SK-N-SH (cell line): ENCODE data around the gene FRMPD4. TPM values are rescaled to one million over a fixed set of nuclear protein-coding genes. Genes with fewer than 3 reads are reported as not detected.

Experiments
- CTCF ChIA-PET: fragments of 300-600, 350-600 bp; formaldehyde crosslinking; extraction: SDS; loops from one replicate; lab custom pipeline; 2021; lab: Yijun Ruan, JAX
- POLR2A ChIA-PET: fragments of 350-600 bp; sonication (Branson Sonifier 250); formaldehyde crosslinking; extraction: SDS; loops from one replicate; lab custom pipeline; 2020; ENCODE audit warnings: antibody characterized with exemption, inconsistent platforms; lab: Yijun Ruan, JAX
- DNase-seq: peaks from one replicate; pipeline ENCODE4 v3.0.0; 2012
- H2AFZ ChIP-seq: fragments of 200-600 bp; sonication (generic); 2 replicates; pipeline ENCODE4 v1.8.1; 2016; ENCODE audit warnings: antibody characterized with exemption, mild to moderate bottlenecking, low read depth
- H3F3A ChIP-seq: fragments of 200-600 bp; sonication (generic); replicated peaks from 2 replicates; pipeline ENCODE3; 2016; ENCODE audit warnings: antibody characterized with exemption, mild to moderate bottlenecking; ENCODE audit not compliant: insufficient read depth
- H3K27ac ChIP-seq, 2 experiments: fragments of 200-500 bp in 1 of 2; fragments of 200-600 bp in 1 of 2; sonication (Bioruptor generic) in 1 of 2; sonication (generic), shearing (Covaris generic) in 1 of 2; 2 replicates each; pipeline versions ENCODE4 v1.5.1 to v1.6.1; 2014 to 2016; ENCODE audit warnings: low read depth in 2 of 2, inconsistent platforms in 1 of 2, low read length in 1 of 2, mild to moderate bottlenecking in 1 of 2, mixed read lengths in 1 of 2
- H3K27me3 ChIP-seq: fragments of 200-600 bp; sonication (generic), shearing (Covaris generic); 2 replicates; pipeline ENCODE4 v1.6.1; 2016; ENCODE audit warnings: mixed run types; ENCODE audit not compliant: insufficient read depth
- H3K36me3 ChIP-seq, 2 experiments: fragments of 200-500 bp in 1 of 2; fragments of 200-600 bp in 1 of 2; sonication (Bioruptor generic) in 1 of 2; sonication (generic) in 1 of 2; replicated peaks in 1 of 2; 2 replicates each; pipeline versions ENCODE3 to v1.5.1; 2014 to 2016; ENCODE audit warnings: low read length in 1 of 2, mild to moderate bottlenecking in 1 of 2; ENCODE audit not compliant: insufficient read depth in 2 of 2, control insufficient read depth in 1 of 2
- H3K4me1 ChIP-seq, 2 experiments: fragments of 200-500 bp in 1 of 2; fragments of 200-600 bp in 1 of 2; sonication (Bioruptor generic) in 1 of 2; sonication (generic), shearing (Covaris generic) in 1 of 2; 2 replicates each; pipeline versions ENCODE4 v1.5.1 to v1.6.1; 2014 to 2016; ENCODE audit warnings: low read depth in 1 of 2, low read length in 1 of 2, mixed run types in 1 of 2; ENCODE audit not compliant: insufficient read depth in 2 of 2, control insufficient read depth in 1 of 2
- H3K4me2 ChIP-seq: fragments of 200-600 bp; sonication (generic), shearing (Covaris generic); 2 replicates; pipeline ENCODE4 v1.6.1; 2017; ENCODE audit warnings: mixed run types
- H3K4me3 ChIP-seq, 2 experiments: fragments of 200-500 bp in 1 of 2; fragments of 200-600 bp in 1 of 2; sonication (Bioruptor generic) in 1 of 2; sonication (generic), shearing (Covaris generic) in 1 of 2; 2 replicates each; pipeline versions ENCODE4 v1.5.1 to v1.8.1; 2014 to 2016; ENCODE audit warnings: low read depth in 2 of 2, inconsistent platforms in 1 of 2, low read length in 1 of 2, mild to moderate bottlenecking in 1 of 2, mixed read lengths in 1 of 2, moderate library complexity in 1 of 2
- H3K79me2 ChIP-seq: fragments of 200-600 bp; sonication (generic); 2 replicates; pipeline ENCODE4 v1.8.1; 2017; ENCODE audit warnings: mild to moderate bottlenecking; ENCODE audit not compliant: insufficient read depth
- H3K9ac ChIP-seq: fragments of 200-600 bp; sonication (generic); 2 replicates; pipeline ENCODE4 v1.6.1; 2017; ENCODE audit warnings: mixed run types
- H3K9me2 ChIP-seq: fragments of 200-600 bp; sonication (generic); 2 replicates; pipeline ENCODE4 v1.6.1; 2017; ENCODE audit warnings: mixed run types
- H3K9me3 ChIP-seq: fragments of 200-600 bp; sonication (generic); 2 replicates; pipeline ENCODE4 v1.6.1; 2017; ENCODE audit warnings: mixed run types, mild to moderate bottlenecking, moderate library complexity
- H4K20me1 ChIP-seq: fragments of 200-600 bp; sonication (generic); 2 replicates; pipeline ENCODE4 v1.6.1; 2017; ENCODE audit warnings: mild to moderate bottlenecking, mixed run types; ENCODE audit not compliant: insufficient read depth
- FOSL2 ChIP-seq: IDR thresholded peaks from 2 replicates; pipeline ENCODE4 v1.4.0; 2012; ENCODE audit warnings: low read depth, mild to moderate bottlenecking, moderate library complexity, borderline replicate concordance
- GABPA ChIP-seq: IDR thresholded peaks from 2 replicates; pipeline ENCODE4 v1.4.0; 2012; ENCODE audit warnings: low read depth, mild to moderate bottlenecking
- GATA2 ChIP-seq: sonication (generic); formaldehyde crosslinking; IDR thresholded peaks from 2 replicates; pipeline ENCODE4 v1.5.0; 2020; ENCODE audit warnings: mild to moderate bottlenecking, missing genetic modification reagents
- JUND ChIP-seq: IDR thresholded peaks from 2 replicates; pipeline ENCODE4 v1.4.0; 2012
- NRF1 ChIP-seq: IDR thresholded peaks from 2 replicates; pipeline ENCODE4 v1.6.1; 2012; ENCODE audit warnings: low read depth, mild to moderate bottlenecking, low read length
- POLR2AphosphoS5 ChIP-seq: IDR thresholded peaks from 2 replicates; pipeline ENCODE4 v1.6.1; 2012; ENCODE audit warnings: low read depth, low read length
- RXRA ChIP-seq: IDR thresholded peaks from 2 replicates; pipeline ENCODE4 v1.4.0; 2012; ENCODE audit warnings: low read depth, mild to moderate bottlenecking, borderline replicate concordance
- SMC3 ChIP-seq: IDR thresholded peaks from 2 replicates; pipeline ENCODE4 v1.6.1; 2012; ENCODE audit warnings: low read depth, low read length, improper control_type of control experiment
- TEAD4 ChIP-seq: IDR thresholded peaks from 2 replicates; pipeline ENCODE4 v1.4.0; 2012; ENCODE audit warnings: mild to moderate bottlenecking, borderline replicate concordance; ENCODE audit not compliant: insufficient read depth
- WGBS: methylation state at CpG from one replicate; pipeline ENCODE4 v1.1.6; 2017; ENCODE audit warnings: low lambda C conversion rate; 5-methylcytosine and 5-hydroxymethylcytosine counted together
- polyA plus RNA-seq, 3 experiments: library from polyadenylated mRNA; depleted of rRNA; stranded (reverse); fragments of >200 nt; gene quantifications; 2 replicates each; pipeline ENCODE4 v1.2.3, GENCODE V29; 2012
- TF ChIP-seq, protein P1 (sequence below): fragments of 150-350 bp; IDR thresholded peaks from 2 replicates; pipeline ENCODE4 v1.6.1; 2017; ENCODE audit warnings: antibody characterized with exemption, low read length, low read depth, borderline replicate concordance
- TF ChIP-seq, protein P2 (sequence below): IDR thresholded peaks from 2 replicates; pipeline ENCODE4 v1.6.1; 2012; ENCODE audit warnings: mild to moderate bottlenecking, low read depth, low read length, moderate library complexity
- TF ChIP-seq, protein P3 (sequence below): IDR thresholded peaks from 2 replicates; pipeline ENCODE4 v1.4.0; 2012; ENCODE audit warnings: low read depth, borderline replicate concordance
- TF ChIP-seq, protein P4 (sequence below): fragments of 150-350 bp; IDR thresholded peaks from 2 replicates; pipeline ENCODE4 v1.6.1; 2016; ENCODE audit warnings: mild to moderate bottlenecking, low read depth, low read length

Gene FRMPD4
- polyA plus RNA-seq, 1 of the 3 experiments (the other 2 are of a cell fraction): not detected

DNA sequence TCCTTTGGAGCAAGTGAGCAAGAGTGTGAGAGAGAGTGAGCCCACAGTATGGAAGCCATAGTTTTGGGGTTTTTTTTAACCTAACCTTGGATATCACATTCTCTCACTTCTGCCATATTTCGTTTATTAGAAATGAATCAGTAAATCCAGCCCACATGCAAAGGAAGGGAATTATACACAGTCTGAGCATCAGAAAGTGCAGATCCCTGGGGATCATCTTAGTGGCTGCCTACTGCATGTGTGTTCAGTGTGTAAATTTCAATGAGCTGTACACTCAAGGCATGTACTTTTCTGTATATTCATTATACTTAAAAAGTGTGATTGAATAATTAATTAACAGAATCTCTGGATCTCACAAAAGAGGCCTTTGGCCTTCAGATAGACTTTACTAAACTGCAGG, 519.2 kb downstream of the FRMPD4 start:
- Histone ChIP-seq H3K4me2 (no peak overlapping the region), H3K9ac (no peak overlapping the region), H3F3A (no peaks in the 10 kb centered on the region), H4K20me1 (no peaks in the 10 kb centered on the region), H3K9me2 (no peaks in the 10 kb centered on the region), H3K79me2 (no peaks in the 10 kb centered on the region), H3K9me3 (no peaks in the 10 kb centered on the region), H3K36me3 (no peaks in the 10 kb centered on the region), H3K27me3 (no peaks in the 10 kb centered on the region), H2AFZ (no peak overlapping the region), H3K27ac (no peak overlapping the region), H3K4me3 (no peak overlapping the region), H3K4me1 (no peaks in the 10 kb centered on the region)
- DNase-seq: no peak
- WGBS: 6% methylated on average over 1 of the region's 1 CpG
- TF ChIP-seq POLR2AphosphoS5 (no peak), TEAD4 (no peak), SMC3 (no peak)
- TF ChIP-seq, protein P1, sequence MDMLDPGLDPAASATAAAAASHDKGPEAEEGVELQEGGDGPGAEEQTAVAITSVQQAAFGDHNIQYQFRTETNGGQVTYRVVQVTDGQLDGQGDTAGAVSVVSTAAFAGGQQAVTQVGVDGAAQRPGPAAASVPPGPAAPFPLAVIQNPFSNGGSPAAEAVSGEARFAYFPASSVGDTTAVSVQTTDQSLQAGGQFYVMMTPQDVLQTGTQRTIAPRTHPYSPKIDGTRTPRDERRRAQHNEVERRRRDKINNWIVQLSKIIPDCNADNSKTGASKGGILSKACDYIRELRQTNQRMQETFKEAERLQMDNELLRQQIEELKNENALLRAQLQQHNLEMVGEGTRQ: no peak
- ChIA-PET CTCF (no interaction called here), POLR2A (no interaction called here)

DNA sequence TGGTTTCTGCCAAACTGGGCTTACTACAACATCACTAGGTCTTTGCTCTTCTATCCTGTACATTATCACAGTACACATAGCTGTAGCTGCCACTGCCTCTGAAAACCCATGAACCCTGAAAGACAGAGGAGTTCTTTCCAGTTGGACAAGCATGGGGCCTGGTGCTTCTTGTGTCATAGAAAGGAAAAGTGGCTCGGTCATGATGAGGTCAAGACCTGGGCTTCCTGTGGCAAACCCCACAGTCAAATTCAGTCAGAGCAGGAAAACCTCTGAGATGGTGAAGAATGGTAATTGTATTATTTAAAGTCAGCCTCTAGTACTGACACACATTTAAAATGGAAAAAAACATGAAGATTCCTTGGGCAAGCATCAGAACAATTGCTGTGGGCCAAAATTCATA, 519.6 kb downstream of the FRMPD4 start:
- Histone ChIP-seq H3F3A (no peaks in the 10 kb centered on the region), H3K27me3 (no peaks in the 10 kb centered on the region), H3K9me3 (no peaks in the 10 kb centered on the region), H3K79me2 (no peaks in the 10 kb centered on the region), H3K27ac (no peak overlapping the region), H3K9me2 (no peaks in the 10 kb centered on the region), H3K4me3 (no peak overlapping the region), H3K4me2 (no peak overlapping the region), H3K9ac (no peak overlapping the region), H4K20me1 (no peaks in the 10 kb centered on the region), H3K36me3 (no peaks in the 10 kb centered on the region), H2AFZ (no peak overlapping the region), H3K4me1 (no peaks in the 10 kb centered on the region)
- ChIA-PET POLR2A (no interaction called here), CTCF (no interaction called here)
- DNase-seq: no peak
- 0% methylated on average over 1 of the region's 1 CpG for WGBS
- TF ChIP-seq GATA2 (CRISPR knock-in tag) (no peak), RXRA (no peak), GABPA (no peak), JUND (no peak), TEAD4 (no peak), FOSL2 (no peak), SMC3 (no peak), NRF1 (no peak)
- TF ChIP-seq, protein P2, sequence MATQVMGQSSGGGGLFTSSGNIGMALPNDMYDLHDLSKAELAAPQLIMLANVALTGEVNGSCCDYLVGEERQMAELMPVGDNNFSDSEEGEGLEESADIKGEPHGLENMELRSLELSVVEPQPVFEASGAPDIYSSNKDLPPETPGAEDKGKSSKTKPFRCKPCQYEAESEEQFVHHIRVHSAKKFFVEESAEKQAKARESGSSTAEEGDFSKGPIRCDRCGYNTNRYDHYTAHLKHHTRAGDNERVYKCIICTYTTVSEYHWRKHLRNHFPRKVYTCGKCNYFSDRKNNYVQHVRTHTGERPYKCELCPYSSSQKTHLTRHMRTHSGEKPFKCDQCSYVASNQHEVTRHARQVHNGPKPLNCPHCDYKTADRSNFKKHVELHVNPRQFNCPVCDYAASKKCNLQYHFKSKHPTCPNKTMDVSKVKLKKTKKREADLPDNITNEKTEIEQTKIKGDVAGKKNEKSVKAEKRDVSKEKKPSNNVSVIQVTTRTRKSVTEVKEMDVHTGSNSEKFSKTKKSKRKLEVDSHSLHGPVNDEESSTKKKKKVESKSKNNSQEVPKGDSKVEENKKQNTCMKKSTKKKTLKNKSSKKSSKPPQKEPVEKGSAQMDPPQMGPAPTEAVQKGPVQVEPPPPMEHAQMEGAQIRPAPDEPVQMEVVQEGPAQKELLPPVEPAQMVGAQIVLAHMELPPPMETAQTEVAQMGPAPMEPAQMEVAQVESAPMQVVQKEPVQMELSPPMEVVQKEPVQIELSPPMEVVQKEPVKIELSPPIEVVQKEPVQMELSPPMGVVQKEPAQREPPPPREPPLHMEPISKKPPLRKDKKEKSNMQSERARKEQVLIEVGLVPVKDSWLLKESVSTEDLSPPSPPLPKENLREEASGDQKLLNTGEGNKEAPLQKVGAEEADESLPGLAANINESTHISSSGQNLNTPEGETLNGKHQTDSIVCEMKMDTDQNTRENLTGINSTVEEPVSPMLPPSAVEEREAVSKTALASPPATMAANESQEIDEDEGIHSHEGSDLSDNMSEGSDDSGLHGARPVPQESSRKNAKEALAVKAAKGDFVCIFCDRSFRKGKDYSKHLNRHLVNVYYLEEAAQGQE: no peak
- TF ChIP-seq, protein P3, sequence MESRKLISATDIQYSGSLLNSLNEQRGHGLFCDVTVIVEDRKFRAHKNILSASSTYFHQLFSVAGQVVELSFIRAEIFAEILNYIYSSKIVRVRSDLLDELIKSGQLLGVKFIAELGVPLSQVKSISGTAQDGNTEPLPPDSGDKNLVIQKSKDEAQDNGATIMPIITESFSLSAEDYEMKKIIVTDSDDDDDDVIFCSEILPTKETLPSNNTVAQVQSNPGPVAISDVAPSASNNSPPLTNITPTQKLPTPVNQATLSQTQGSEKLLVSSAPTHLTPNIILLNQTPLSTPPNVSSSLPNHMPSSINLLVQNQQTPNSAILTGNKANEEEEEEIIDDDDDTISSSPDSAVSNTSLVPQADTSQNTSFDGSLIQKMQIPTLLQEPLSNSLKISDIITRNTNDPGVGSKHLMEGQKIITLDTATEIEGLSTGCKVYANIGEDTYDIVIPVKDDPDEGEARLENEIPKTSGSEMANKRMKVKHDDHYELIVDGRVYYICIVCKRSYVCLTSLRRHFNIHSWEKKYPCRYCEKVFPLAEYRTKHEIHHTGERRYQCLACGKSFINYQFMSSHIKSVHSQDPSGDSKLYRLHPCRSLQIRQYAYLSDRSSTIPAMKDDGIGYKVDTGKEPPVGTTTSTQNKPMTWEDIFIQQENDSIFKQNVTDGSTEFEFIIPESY: no peak
- TF ChIP-seq, protein P4, sequence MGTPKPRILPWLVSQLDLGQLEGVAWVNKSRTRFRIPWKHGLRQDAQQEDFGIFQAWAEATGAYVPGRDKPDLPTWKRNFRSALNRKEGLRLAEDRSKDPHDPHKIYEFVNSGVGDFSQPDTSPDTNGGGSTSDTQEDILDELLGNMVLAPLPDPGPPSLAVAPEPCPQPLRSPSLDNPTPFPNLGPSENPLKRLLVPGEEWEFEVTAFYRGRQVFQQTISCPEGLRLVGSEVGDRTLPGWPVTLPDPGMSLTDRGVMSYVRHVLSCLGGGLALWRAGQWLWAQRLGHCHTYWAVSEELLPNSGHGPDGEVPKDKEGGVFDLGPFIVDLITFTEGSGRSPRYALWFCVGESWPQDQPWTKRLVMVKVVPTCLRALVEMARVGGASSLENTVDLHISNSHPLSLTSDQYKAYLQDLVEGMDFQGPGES: no peak
